ENCODE data around the gene PJVK. TPM values are rescaled to one million over a fixed set of nuclear protein-coding genes. Genes with fewer than 3 reads are reported as not detected.

PJVK gene
- total and polyA plus RNA-seq, 2 of the 13 experiments (the other 11 are each of a cell fraction or from before 2014, with no cell fraction given): 1.2 to 2.6 TPM

GRCh38 chr2:178480227-178481181 is 29.3 kb downstream of the PJVK start, which contains the start of gene PLEKHA3 (continued):
- TF ChIP-seq, protein P1, sequence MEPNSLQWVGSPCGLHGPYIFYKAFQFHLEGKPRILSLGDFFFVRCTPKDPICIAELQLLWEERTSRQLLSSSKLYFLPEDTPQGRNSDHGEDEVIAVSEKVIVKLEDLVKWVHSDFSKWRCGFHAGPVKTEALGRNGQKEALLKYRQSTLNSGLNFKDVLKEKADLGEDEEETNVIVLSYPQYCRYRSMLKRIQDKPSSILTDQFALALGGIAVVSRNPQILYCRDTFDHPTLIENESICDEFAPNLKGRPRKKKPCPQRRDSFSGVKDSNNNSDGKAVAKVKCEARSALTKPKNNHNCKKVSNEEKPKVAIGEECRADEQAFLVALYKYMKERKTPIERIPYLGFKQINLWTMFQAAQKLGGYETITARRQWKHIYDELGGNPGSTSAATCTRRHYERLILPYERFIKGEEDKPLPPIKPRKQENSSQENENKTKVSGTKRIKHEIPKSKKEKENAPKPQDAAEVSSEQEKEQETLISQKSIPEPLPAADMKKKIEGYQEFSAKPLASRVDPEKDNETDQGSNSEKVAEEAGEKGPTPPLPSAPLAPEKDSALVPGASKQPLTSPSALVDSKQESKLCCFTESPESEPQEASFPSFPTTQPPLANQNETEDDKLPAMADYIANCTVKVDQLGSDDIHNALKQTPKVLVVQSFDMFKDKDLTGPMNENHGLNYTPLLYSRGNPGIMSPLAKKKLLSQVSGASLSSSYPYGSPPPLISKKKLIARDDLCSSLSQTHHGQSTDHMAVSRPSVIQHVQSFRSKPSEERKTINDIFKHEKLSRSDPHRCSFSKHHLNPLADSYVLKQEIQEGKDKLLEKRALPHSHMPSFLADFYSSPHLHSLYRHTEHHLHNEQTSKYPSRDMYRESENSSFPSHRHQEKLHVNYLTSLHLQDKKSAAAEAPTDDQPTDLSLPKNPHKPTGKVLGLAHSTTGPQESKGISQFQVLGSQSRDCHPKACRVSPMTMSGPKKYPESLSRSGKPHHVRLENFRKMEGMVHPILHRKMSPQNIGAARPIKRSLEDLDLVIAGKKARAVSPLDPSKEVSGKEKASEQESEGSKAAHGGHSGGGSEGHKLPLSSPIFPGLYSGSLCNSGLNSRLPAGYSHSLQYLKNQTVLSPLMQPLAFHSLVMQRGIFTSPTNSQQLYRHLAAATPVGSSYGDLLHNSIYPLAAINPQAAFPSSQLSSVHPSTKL (CRISPR knock-in tag; IDR thresholded peaks at IDR 0.05): peak; percentile 74
- TF ChIP-seq PBX3 (CRISPR knock-in tag; IDR thresholded peaks at IDR 0.05; ENCODE audit: borderline replicate concordance) (no peak), ZKSCAN1 (IDR thresholded peaks at IDR 0.05; ENCODE audit: low read length) (no peak), BRF2 (CRISPR knock-in tag; IDR thresholded peaks at IDR 0.05) (0 out of 2 replicates have a peak, but pooled peaks have one; percentile 65), HMG20A (CRISPR knock-in tag; IDR thresholded peaks at IDR 0.05; ENCODE audit: borderline replicate concordance) (no peak), ZNF556 (CRISPR knock-in tag; IDR thresholded peaks at IDR 0.05; ENCODE audit: borderline replicate concordance) (no peak), ZNF878 (CRISPR knock-in tag; IDR thresholded peaks at IDR 0.05) (peak; percentile 88; the same call in 1 of the 2 replicates), RFXAP (CRISPR knock-in tag; IDR thresholded peaks at IDR 0.05; ENCODE audit: borderline replicate concordance) (peak; percentile 71), ZMYM2 (CRISPR knock-in tag; IDR thresholded peaks at IDR 0.05) (no peak), NFKBIZ (CRISPR knock-in tag; IDR thresholded peaks at IDR 0.05) (no peak; the same call in 1 of the 2 replicates), SOX6 (IDR thresholded peaks at IDR 0.05) (no peak), SOX6 (CRISPR knock-in tag; IDR thresholded peaks at IDR 0.05) (peak; percentile 41; the same call in 1 of the 2 replicates), ZNF331 (CRISPR knock-in tag; IDR thresholded peaks at IDR 0.05) (peak; percentile 75; the same call in 1 of the 2 replicates), HNF4G (IDR thresholded peaks at IDR 0.05; ENCODE audit: borderline replicate concordance, low read depth, low read length) (peak; percentile 69), HNF4G (CRISPR knock-in tag; IDR thresholded peaks at IDR 0.05; ENCODE audit: borderline replicate concordance, low read depth) (peak; percentile 44; the same call in 1 of the 2 replicates)
- TF ChIP-seq, protein P2, sequence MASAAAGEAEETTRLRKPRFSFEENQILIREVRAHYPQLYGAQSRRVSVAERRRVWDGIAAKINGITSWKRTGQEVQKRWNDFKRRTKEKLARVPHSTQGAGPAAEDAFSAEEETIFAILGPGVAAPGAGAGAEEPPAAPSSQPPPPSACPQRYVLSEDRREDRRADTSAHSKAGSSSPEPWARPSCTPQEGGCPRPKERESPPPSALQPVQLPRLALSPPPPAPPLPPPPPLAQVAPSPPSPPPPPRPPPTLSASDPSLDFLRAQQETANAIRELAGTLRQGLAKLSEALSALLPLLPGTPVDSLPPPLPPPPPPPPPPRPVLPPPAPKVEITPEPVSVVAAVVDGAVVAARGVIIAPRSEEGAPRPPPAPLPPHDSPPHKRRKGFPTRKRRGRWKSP (CRISPR knock-in tag; IDR thresholded peaks at IDR 0.05): peak; percentile 50; the same call in 1 of the 2 replicates
- TF ChIP-seq, protein P3, sequence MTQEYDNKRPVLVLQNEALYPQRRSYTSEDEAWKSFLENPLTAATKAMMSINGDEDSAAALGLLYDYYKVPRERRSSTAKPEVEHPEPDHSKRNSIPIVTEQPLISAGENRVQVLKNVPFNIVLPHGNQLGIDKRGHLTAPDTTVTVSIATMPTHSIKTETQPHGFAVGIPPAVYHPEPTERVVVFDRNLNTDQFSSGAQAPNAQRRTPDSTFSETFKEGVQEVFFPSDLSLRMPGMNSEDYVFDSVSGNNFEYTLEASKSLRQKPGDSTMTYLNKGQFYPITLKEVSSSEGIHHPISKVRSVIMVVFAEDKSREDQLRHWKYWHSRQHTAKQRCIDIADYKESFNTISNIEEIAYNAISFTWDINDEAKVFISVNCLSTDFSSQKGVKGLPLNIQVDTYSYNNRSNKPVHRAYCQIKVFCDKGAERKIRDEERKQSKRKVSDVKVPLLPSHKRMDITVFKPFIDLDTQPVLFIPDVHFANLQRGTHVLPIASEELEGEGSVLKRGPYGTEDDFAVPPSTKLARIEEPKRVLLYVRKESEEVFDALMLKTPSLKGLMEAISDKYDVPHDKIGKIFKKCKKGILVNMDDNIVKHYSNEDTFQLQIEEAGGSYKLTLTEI (CRISPR knock-in tag; conservative IDR thresholded peaks at IDR 0.05): no peak
